ENCODE measurements around the gene OR4Q3.

DNA sequence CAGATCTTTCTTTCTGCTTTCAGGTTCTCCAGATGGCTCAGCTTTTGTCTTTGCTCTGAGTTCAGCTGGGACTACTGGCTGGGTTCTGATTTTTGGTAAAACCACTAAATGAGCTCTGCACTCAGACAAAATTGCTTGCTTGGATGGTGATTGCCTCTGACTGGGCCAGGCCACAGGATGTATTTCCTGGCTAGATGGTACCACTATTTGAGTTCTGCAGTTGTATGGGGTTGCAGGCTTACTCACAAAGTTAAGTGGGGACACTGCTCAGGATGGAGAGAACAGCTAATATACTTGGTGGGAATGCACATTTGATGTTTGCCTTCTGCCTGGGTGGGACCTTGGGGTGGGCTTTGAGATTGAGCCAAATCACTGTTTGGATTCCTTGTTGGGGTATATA, 14.0 kb upstream of the OR4Q3 start:
- TF ChIP-seq, protein P1, sequence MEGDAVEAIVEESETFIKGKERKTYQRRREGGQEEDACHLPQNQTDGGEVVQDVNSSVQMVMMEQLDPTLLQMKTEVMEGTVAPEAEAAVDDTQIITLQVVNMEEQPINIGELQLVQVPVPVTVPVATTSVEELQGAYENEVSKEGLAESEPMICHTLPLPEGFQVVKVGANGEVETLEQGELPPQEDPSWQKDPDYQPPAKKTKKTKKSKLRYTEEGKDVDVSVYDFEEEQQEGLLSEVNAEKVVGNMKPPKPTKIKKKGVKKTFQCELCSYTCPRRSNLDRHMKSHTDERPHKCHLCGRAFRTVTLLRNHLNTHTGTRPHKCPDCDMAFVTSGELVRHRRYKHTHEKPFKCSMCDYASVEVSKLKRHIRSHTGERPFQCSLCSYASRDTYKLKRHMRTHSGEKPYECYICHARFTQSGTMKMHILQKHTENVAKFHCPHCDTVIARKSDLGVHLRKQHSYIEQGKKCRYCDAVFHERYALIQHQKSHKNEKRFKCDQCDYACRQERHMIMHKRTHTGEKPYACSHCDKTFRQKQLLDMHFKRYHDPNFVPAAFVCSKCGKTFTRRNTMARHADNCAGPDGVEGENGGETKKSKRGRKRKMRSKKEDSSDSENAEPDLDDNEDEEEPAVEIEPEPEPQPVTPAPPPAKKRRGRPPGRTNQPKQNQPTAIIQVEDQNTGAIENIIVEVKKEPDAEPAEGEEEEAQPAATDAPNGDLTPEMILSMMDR (IDR thresholded peaks at IDR 0.05): no peak
- no peak for TF ChIP-seq POLR2A (IDR thresholded peaks at IDR 0.05)
